GM18502 (cell line): ENCODE results near the gene GNGT2.

Experiments
- ATAC-seq: cut with Tn5 transposase; IDR thresholded peaks from one replicate; pipeline ENCODE4 v1.9.1; 2021; ENCODE audit warnings: mild to moderate bottlenecking; ENCODE audit not compliant: unreplicated experiment, poor library complexity

The GNGT2 gene

DNA sequence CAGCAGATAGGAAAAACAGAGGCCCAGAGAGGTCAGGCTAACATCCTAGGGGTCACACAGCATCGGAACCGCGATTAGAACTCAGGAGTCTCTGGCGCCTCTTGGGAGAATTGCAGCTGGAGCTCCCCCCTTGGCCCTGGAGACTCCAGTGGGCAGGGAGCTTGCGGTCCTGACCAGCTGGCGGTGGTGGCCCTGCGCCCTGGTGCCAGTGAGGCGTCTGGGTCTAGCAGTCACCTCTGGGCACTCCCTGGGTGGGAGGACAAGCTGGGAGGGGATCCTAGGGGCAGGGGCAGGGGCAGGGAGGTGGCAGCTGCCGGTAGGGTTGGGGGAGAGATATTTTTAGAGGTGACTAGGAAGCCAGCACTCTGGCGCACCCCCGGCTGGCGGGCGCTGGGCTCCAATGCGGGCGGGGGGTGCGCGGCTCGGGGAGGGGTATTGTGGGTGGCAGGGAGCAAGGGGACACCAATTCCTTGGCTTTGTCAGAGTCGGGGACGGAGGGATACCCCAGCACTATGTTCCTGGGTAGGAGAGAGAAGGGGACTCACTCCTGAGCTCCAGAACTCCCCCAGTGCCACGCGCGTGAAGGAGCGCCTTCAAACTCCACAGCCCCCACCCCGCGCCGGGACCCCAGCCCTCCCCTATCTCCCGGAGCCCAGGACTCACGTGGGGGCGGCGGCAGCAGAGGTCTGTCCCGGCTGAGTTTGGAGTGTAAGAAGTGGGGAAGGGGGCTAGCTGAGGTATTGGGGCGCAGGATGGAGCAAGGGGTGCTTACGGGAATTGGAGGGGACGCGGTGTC, 19.6 kb upstream of the GNGT2 start:
- ATAC-seq, result peak; percentile 5

- ATAC-seq, result no peak
Measured at GRCh38 chr17:49229076-49229804, 18.9 kb upstream of the GNGT2 start.

GRCh38 chr17:49227436-49228261, 17.3 kb upstream of the GNGT2 start:
- no peak for ATAC-seq

DNA sequence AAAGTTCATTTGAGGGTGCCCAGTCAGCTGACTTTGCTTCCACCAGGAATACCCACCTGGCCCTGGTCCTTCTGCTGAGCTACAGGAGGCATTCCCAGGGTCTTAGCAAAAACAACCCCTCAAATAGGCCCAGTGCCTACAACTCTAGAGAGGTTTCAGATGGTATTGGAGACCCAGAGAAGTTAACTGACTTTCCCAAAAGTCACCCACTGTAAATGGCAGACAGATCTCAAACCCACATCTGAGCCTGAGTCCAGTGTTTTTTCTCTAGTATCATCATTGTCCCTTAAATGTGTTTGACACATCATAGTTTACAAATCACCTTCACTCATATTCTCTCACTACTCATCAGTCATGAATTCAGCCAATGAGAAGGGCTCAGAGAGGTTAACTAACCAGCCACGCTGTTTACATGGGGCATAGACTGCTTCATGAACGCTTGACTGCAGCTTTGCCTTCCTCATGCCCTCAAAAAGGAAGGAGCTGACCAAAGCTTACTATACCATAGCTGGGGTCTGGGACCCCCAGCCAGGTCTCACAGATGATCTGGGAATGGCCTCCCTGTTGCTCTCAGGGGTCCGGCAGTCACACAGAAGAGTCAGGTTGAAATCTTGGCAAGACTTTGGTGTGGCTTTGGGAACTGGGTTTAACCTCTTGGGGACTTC, 16.5 kb upstream of the GNGT2 start:
- ATAC-seq, result no peak

- no peak for ATAC-seq
Measured at GRCh38 chr17:49225554-49226236, 15.3 kb upstream of the GNGT2 start.

GRCh38 chr17:49224997-49225337, 14.6 kb upstream of the GNGT2 start:
- ATAC-seq, result no peak

GRCh38 chr17:49224198-49224996, 14.0 kb upstream of the GNGT2 start:
- ATAC-seq, result no peak

DNA sequence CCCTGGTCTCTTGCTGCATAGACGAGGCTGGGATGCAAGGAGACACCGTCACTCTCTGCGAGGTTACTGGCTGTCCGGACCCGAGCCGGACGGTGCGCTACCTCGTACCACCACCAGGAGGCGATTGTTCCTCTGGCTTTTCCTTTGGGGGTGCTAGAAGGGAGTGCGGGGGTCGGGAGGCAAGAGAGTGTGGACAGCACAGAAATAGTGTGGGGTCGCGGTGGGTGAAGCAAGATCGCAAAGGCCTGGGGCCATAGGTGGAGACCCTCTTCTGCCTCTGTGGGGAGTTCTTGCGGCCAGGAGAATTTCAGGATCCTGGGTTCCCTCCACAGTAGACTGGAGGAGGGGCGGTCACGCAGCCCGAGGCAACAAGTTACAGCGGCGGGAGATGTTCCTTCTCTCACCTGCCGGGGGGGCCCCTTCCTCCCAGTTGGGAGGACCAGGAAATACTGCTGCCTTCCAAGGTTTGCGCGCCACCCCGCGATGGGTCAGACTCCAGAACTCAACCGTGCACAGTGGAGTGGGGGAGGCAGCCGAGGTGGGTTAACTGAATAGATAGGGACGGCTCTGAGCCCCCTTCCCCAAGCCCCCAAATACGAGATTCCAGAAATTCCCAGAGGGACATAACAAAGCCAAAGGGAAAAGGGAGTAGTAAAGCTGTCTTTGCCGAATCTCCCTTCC, 13.3 kb upstream of the GNGT2 start:
- no peak for ATAC-seq

GRCh38 chr17:49223168-49223516, 12.8 kb upstream of the GNGT2 start:
- ATAC-seq, result no peak

GRCh38 chr17:49219987-49220386, 9.6 kb upstream of the GNGT2 start:
- ATAC-seq, result no peak

- ATAC-seq, result no peak
Measured at GRCh38 chr17:49218941-49219913, 8.9 kb upstream of the GNGT2 start.

DNA sequence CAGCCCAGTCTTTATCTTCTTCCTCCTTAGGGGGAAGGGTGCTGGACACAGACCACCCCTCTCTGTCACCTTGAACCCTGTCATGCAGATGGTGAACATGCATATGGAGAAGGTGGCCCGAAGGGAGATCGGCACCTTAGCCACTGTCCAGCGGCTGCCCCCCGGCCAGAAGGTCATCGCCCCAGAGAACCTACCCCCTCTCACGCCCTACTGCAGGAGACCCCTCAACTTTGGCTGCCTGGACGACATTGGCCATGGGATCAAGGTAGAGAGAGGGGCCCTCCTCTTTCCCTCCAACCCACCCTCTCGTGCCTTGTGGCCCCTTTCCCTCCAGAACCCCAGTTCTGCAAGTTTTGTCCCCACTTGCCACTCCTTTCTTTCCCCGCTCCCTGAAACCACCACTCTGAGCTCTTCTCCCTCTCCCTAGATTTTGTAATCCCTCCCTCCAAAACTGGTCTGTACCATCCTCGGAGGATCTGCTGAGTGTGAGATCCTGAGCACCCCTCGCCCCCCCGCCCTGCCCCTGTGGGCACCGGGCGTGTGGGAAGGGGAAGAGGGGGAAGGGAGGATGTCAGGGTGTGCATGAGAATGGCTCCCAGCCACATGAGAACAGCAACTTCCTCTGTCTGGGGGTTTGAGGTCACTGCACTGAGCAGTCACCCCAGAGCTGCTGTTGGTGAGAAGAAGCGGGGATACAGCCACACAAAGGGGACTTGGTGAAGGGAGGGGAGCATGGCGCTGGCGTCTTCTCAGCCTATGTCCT, 7.5 kb upstream of the GNGT2 start:
- ATAC-seq, result peak; percentile 53

DNA sequence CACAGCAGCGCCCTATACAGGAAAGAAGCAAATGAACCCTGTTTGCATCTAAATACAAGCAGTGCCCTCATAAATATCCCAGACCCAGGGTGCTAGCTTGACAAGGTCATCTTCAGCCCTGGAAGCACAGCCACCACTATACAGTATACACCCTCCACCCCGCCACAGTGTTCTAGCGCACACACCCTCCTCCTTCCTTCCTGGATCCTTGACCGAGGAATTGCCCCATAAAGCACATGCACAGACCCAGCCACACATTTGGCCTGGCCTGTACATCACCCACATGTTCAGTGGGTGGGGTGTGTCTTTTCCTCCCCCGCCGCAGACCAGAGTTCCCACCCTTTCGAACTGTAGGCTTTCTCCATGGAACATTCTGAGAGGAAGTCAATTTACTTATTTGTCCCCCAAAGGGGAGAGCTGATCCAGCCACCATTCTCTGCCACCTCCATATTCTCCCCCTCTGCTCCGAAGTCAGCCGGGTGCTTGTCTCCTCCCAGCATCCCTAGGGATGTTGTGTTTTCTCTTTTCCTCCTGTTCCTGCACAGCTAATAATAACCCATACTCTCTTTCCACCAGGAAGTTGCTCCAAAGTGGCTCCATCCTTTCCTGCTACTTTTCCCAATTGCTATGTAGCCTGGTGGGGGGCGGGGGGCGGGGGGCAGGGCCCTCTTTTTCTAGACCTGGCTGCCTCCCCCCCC, 6.7 kb upstream of the GNGT2 start:
- no peak for ATAC-seq

DNA sequence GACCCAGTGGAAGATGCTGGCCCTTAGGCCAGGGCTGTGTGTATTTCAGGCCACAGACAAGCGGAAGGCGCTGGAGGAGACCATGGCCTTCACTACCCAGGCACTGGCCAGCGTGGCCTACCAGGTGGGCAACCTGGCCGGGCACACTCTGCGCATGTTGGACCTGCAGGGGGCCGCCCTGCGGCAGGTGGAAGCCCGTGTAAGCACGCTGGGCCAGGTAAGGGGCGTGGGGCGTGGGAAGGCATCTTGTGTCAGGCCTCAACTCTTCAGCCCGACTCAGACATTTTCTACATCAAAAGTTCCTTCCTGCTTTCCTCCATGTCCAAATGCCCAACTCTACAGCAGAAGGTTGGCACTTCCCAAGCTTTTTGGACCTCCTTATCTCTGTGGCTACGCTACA, 6.1 kb upstream of the GNGT2 start:
- no peak for ATAC-seq

DNA sequence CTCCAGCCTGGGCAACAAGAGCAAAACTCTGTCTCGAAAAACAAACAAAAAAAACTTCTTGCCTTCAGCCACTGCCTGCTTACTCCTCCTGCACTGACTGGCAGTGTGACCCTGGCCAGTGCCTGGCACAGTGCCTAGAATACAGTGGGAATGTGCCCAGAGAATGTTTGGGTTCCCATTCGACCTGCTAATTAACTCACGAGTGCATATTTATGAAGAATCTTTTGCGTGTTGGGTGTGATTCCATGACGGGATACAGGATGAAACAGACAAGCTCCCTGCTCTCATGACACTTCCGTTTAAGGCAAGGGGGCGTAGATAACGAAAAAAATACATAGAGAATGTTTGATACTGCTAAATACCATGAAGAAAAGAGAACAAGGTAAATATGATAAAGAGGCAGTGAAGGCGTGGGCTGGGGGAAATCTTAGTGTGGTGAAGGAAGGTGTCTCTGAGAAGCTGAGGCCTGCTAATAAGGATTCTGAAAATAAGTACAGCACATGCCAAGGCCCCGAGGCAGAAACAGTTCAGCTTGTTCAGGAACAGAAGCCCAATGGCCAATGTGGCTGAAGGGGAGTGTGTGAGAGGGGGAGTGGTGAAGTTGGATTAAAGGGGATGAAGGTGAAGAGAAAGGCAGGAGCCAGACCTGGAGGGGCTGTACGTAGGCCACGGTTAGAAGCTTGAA, 4.4 kb upstream of the GNGT2 start:
- ATAC-seq, result no peak

- no peak for ATAC-seq
Measured at GRCh38 chr17:49213847-49214246, 3.5 kb upstream of the GNGT2 start.
